BLaER1 treated with 17β-estradiol and CSF1 and Interleukin-3, amounts not matched to agents 10 nM and 100 nM (cell line): Measurements from ENCODE around the gene UBR4.
"Not testable (repeated sequence)": the region's sequence is repeated elsewhere in the genome, so short reads cannot be mapped to it uniquely, and the experiment has no call there.

Source experiments
- H3K27ac ChIP-seq, 11 experiments: shearing (Covaris generic); formaldehyde crosslinking; 2 replicates each; pipeline ENCODE4 v1.8.1; 2022
- H3K27me3 ChIP-seq, 11 experiments: shearing (Covaris generic); formaldehyde crosslinking; 2 replicates each; pipeline ENCODE4 v1.8.1; 2022
- H3K36me3 ChIP-seq, 11 experiments: shearing (Covaris generic); formaldehyde crosslinking; 2 replicates each; pipeline ENCODE4 v1.8.1; 2022
- H3K4me1 ChIP-seq, 10 experiments: shearing (Covaris generic); formaldehyde crosslinking; 2 replicates each; pipeline ENCODE4 v1.8.1; 2022
- H3K4me2 ChIP-seq, 11 experiments: shearing (Covaris generic); formaldehyde crosslinking; 2 replicates each; pipeline ENCODE4 v1.8.1; 2022
- H3K4me3 ChIP-seq, 10 experiments: shearing (Covaris generic); formaldehyde crosslinking; 2 replicates each; pipeline ENCODE4 v1.8.1; 2022
- H3K9ac ChIP-seq, 11 experiments: shearing (Covaris generic); formaldehyde crosslinking; 2 replicates each; pipeline ENCODE4 v1.8.1; 2022
- H3K9me3 ChIP-seq, 11 experiments: shearing (Covaris generic); formaldehyde crosslinking; replicated peaks in 1 of 11; 2 replicates each; pipeline ENCODE4 v1.8.1; 2022
- H4K20me1 ChIP-seq, 11 experiments: shearing (Covaris generic); formaldehyde crosslinking; 2 replicates each; pipeline ENCODE4 v1.8.1; 2022
- Cebpa-rat ChIP-seq, 11 experiments: shearing (Covaris generic); IDR thresholded peaks; 2 replicates each; pipeline ENCODE4 v1.8.1; 2022

Gene UBR4

DNA sequence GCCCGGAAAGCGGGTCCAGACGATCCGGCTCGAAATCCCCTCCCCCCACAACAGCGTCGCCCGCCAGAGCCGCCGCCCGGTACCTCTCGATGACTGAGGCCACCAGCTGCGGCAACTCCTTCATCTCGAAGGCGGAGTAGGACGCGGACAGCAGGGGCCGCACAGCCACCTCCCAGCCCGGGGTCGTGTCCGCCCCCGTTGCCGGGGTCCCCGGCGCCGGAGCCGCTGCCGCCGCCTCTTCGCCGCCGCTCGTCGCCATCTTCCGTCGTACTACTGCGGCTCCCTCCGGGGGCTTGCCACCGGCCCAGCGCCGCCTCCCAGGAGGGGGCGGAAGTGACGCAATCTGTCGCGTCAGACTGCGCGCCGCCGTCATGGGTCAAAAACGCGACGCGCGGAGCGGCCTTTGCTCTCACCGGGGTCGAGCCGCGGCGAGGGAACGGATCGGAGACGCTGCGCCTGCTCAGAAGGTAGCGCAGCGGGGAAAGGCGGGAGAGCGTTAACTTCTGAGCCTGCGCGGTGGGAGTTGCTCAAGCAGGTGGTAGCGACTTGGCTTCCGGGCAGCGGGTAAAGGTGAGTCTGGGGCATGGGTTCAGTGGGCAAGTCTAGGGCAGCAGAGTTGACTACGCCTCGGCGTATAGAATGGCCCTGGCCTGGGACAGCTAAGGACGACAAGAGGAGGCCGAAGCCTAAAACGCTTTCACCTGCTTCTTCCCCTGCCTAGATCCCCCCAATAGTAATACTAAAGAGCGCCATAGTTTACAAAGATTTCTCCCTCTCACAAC is at the start of gene UBR4:
TSS of gene UBR4 (minus strand) at position 277 of the 782 bp plus-strand sequence. CDS start at position 259, 18 bp downstream.
- H3K4me3 ChIP-seq: peak within 1 kb of the TSS; percentile 77 to 98 (median 88)
- peaks cover 25 to 81% (median 64%) of the 10 kb centered on the region in 11 experiments; a peak in 21 of 22 replicates for H4K20me1 ChIP-seq
- TF ChIP-seq Cebpa-rat (IDR thresholded peaks at IDR 0.05): peak in 9 of 11 experiments; percentile 51 to 94 (median 77); a peak in 14 of 22 replicates
- H3K27me3 ChIP-seq: no peaks in the 10 kb centered on the region
- H3K27ac ChIP-seq: peak within 1 kb of the TSS; percentile 86 to 97 (median 92)
- peak within 1 kb of the TSS; percentile 91 to 98 (median 94) for H3K9ac ChIP-seq
- no peaks in the 10 kb centered on the region for H3K9me3 ChIP-seq
- H3K4me2 ChIP-seq: peak within 1 kb of the TSS; percentile 88 to 98 (median 95)
- peaks cover 14 to 49% (median 30%) of the 10 kb centered on the region in 11 experiments; a peak in 20 of 22 replicates for H3K36me3 ChIP-seq
- H3K4me1 ChIP-seq: peaks cover 45 to 71% (median 63%) of the 10 kb centered on the region in 10 experiments

DNA sequence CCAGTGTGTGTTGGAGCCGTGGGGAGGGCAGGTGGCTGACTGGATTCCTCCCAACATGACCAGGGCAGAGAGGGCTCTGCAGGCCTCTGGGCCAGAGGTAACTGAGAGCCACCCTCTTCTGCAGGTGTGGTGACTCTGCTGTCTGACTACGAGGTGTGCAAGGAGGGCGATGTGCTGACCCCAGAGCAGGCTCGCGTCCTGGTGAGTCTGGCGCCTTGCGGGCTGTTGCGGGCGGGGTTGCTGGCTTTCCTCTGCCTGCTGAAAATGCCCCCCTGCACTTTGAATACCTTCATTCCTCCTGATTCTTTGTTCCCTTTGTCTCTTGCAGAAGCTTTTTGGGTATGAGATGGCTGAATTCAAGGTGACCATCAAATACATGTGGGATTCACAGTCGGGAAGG is 48.3 kb upstream of the UBR4 start:
- Histone ChIP-seq H3K4me3 (no peak overlapping the region), H3K4me2 (peak overlapping the region in 3 of 11 experiments; percentile 60 to 66 (median 64); a peak in 4 of 22 replicates)

DNA sequence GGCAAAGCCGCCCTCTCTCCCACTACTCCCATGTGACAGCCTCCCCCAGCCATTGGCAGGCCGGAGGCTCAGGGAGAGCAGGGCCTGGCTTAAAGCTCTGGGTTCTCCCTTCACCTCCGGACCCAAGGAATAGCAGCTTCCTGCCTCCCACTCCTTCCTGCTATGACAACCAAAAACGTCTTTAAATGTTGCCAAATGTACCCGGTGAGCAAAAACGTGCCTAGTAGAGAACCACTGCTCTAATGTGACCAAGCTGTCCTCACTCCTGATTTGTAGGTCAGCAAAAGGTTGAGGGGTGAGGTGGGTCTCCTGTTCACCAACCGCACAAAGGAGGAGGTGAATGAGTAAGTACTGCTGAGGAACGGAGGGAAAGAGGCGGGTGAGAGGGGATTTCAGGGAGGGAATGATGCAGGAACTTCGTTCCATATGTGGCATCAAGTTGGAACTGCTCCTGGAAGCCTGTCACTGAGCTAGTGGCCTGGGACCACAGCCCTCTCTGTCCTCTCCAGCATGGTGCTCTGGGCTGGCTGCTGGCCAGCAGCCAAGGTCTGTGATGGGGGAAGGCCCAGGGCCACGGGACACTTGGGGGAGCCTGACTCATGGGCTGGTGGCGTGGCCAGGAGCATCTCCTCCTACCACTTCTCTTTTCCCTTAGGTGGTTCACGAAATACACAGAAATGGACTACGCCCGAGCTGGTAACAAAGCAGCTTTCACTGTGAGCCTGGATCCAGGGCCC is 47.3 kb upstream of the UBR4 start:
- Histone ChIP-seq H3K4me2 (peak overlapping the region in 4 of 11 experiments; percentile 26 to 66 (median 62); a peak in 7 of 22 replicates), H3K36me3 (peaks cover 55 to 88% (median 81%) of the 10 kb centered on the region in 11 experiments)
- TF ChIP-seq Cebpa-rat (IDR thresholded peaks at IDR 0.05): no peak

More for the DNA sequence above, 48.3 kb upstream of the UBR4 start:
- no peaks in the 10 kb centered on the region for H3K27me3 ChIP-seq
- H3K36me3 ChIP-seq: peaks cover 55 to 81% (median 78%) of the 10 kb centered on the region in 11 experiments
- H3K4me1 ChIP-seq: peaks cover 7 to 75% (median 14%) of the 10 kb centered on the region in 10 experiments
- peak overlapping the region in 2 of 11 experiments; percentile 51 to 59; a peak in 2 of 22 replicates for H3K9ac ChIP-seq
- no peak for TF ChIP-seq Cebpa-rat (IDR thresholded peaks at IDR 0.05)
- peaks cover 0 to 99% (median 80%) of the 10 kb centered on the region in 11 experiments; a peak in 18 of 22 replicates for H4K20me1 ChIP-seq
- H3K27ac ChIP-seq: peak overlapping the region in 4 of 11 experiments; percentile 19 to 73 (median 52); a peak in 5 of 22 replicates
- no peaks in the 10 kb centered on the region for H3K9me3 ChIP-seq

GRCh38 chr1:19256301-19256700 is 46.2 kb upstream of the UBR4 start:
- peak overlapping the region in 4 of 11 experiments; percentile 3 to 63 (median 55); a peak in 4 of 22 replicates for H3K9ac ChIP-seq
- H4K20me1 ChIP-seq: peaks cover 0 to 96% (median 83%) of the 10 kb centered on the region in 11 experiments; a peak in 18 of 22 replicates
- not testable (repeated sequence) for H3K9me3 ChIP-seq, H3K4me3 ChIP-seq, H3K27me3 ChIP-seq
- peaks cover 55 to 87% (median 81%) of the 10 kb centered on the region in 11 experiments for H3K36me3 ChIP-seq
- peak overlapping the region in 2 of 11 experiments; percentile 71 to 73; a peak in 4 of 22 replicates for H3K27ac ChIP-seq
- peaks cover 17 to 87% (median 24%) of the 10 kb centered on the region in 10 experiments for H3K4me1 ChIP-seq
- H3K4me2 ChIP-seq: peak overlapping the region in 3 of 11 experiments; percentile 60 to 66 (median 64); a peak in 6 of 22 replicates

More for the DNA sequence above, 47.3 kb upstream of the UBR4 start:
- peak overlapping the region in 5 of 11 experiments; percentile 3 to 63 (median 51); a peak in 6 of 22 replicates for H3K9ac ChIP-seq
- H3K27ac ChIP-seq: peak overlapping the region in 4 of 11 experiments; percentile 19 to 73 (median 52); a peak in 8 of 22 replicates
- H3K4me3 ChIP-seq: no peak overlapping the region; a peak in 1 of 20 replicates
- no peaks in the 10 kb centered on the region for H3K9me3 ChIP-seq
- peaks cover 0 to 100% (median 88%) of the 10 kb centered on the region in 11 experiments; a peak in 18 of 22 replicates for H4K20me1 ChIP-seq
- peaks cover 17 to 85% (median 23%) of the 10 kb centered on the region in 10 experiments for H3K4me1 ChIP-seq
- no peaks in the 10 kb centered on the region for H3K27me3 ChIP-seq

DNA sequence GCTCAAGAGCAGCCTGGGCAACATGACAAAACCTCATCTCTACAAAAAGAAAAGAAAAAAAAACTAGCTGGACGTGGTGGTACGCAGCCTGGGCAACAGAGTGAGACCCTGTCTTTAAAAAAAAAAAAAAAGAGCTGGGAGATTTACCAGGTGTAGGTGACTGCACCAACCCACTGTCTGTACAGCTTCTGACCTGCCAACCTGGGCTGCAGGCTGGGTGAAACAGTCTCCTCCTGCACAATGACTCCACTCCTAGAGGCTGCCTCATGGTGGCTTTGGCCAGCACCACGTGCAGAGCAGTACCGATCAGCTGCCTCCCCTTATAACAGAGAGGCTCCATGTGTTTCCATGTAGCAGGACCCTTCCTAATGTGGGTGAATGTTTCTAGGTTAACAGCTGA is 45.2 kb upstream of the UBR4 start:
- Histone ChIP-seq H4K20me1 (peaks cover 0 to 86% (median 74%) of the 10 kb centered on the region in 11 experiments; a peak in 18 of 22 replicates), H3K9me3 (no peaks in the 10 kb centered on the region), H3K27ac (no peak overlapping the region; a peak in 1 of 22 replicates), H3K4me3 (no peak overlapping the region), H3K4me1 (peaks cover 22 to 82% (median 28%) of the 10 kb centered on the region in 10 experiments), H3K9ac (peak overlapping the region in 1 of 11 experiments; percentile 5; a peak in 1 of 22 replicates), H3K4me2 (no peak overlapping the region), H3K36me3 (peaks cover 53 to 78% (median 72%) of the 10 kb centered on the region in 11 experiments), H3K27me3 (no peaks in the 10 kb centered on the region)
- no peak for TF ChIP-seq Cebpa-rat (IDR thresholded peaks at IDR 0.05)

- H3K27me3 ChIP-seq: no peaks in the 10 kb centered on the region
- peaks cover 47 to 72% (median 68%) of the 10 kb centered on the region in 11 experiments for H3K36me3 ChIP-seq
- H3K4me3 ChIP-seq: no peak overlapping the region; a peak in 1 of 20 replicates
- H3K9me3 ChIP-seq: no peaks in the 10 kb centered on the region
- H3K9ac ChIP-seq: peak overlapping the region in 10 of 11 experiments; percentile 9 to 98 (median 94); a peak in 10 of 22 replicates
- H3K27ac ChIP-seq: no peak overlapping the region
- H3K4me2 ChIP-seq: peak overlapping the region in 10 of 11 experiments; percentile 86 to 99 (median 96); a peak in 10 of 22 replicates
- TF ChIP-seq Cebpa-rat (IDR thresholded peaks at IDR 0.05): no peak
- peaks cover 0 to 83% (median 71%) of the 10 kb centered on the region in 11 experiments; a peak in 18 of 22 replicates for H4K20me1 ChIP-seq
- peaks cover 31 to 82% (median 37%) of the 10 kb centered on the region in 10 experiments for H3K4me1 ChIP-seq
Observed at GRCh38 chr1:19254416-19254815, 44.4 kb upstream of the UBR4 start.

- Histone ChIP-seq H3K4me3 (peak within 1 kb of the TSS; percentile 77 to 99 (median 90)), H3K27me3 (no peaks in the 10 kb centered on the region), H3K4me1 (peaks cover 31 to 59% (median 36%) of the 10 kb centered on the region in 10 experiments), H3K36me3 (peaks cover 18 to 72% (median 54%) of the 10 kb centered on the region in 11 experiments), H3K9ac (peak within 1 kb of the TSS; percentile 90 to 98 (median 95)), H4K20me1 (peaks cover 0 to 83% (median 63%) of the 10 kb centered on the region in 11 experiments; a peak in 18 of 22 replicates), H3K9me3 (no peaks in the 10 kb centered on the region), H3K4me2 (peak within 1 kb of the TSS; percentile 86 to 99 (median 95)), H3K27ac (peak within 1 kb of the TSS; percentile 92 to 99 (median 97))
- no peak for TF ChIP-seq Cebpa-rat (IDR thresholded peaks at IDR 0.05)
Observed at GRCh38 chr1:19251305-19252196, 41.5 kb upstream of the UBR4 start, which contains the start of the genes EMC1 and MRTO4. EMC1 (minus strand) TSS chr1:19251524; CDS start chr1:19251509, 15 bp downstream. MRTO4 (plus strand) TSS chr1:19251805; CDS start chr1:19251836, 31 bp downstream.
